Myocyte (in vitro differentiated cells): ENCODE results near the gene HIC2. TPM values are rescaled to one million over a fixed set of nuclear protein-coding genes. Genes with fewer than 3 reads are reported as not detected.
"Not testable (repeated sequence)": the region's sequence is repeated elsewhere in the genome, so short reads cannot be mapped to it uniquely, and the experiment has no call there.

Source experiments
- DNase-seq: peaks from one replicate; pipeline ENCODE4 v3.0.0-alpha.2; 2012; ENCODE audit warnings: low read depth
- total RNA-seq: library from RNA; depleted of rRNA; stranded (reverse); fragments of >200 nt; gene quantifications from 2 replicates; pipeline ENCODE4 v1.2.3, GENCODE V29; 2014

The HIC2 gene
- total RNA-seq, 1 donor from 2014 or later, result 1.9 TPM

DNA sequence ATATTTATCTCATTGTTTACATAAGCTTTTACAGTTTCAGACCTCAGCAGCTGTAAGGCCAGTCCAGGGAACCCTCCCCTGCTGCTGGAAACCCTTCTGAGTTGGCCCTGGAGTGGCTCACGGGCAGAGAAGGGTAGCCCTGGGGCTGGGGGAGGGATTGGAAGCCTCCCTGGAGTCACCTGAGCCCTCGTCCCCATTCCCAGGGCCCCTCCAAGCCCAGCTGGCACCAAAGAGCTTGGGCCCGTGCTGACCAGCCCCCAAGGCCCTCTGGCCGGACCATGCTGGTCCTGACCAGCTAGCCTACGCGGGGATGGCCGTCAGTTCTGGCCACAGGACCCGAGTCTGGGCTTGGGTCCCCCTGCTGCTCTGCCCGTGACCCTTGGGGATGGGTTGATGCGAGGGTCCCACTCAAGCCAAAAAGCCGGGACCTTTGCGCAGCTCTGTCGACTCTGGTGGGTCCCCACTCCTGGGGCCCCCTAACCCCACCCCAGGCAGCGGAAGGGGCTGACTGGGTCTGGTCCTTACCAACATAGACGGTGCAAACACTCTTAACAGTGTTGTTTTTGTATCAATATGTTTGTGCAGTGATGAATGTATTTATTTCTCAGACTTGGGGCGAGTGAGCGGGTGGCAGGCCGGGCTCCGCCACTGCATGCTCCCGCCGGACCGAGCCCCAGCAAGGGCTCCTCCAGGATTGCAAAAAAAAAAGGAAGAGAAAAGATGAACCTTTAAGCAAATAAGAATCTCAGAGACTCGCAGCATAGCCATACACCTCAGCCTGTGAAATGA is 32.6 kb downstream of the HIC2 start:
- DNase-seq, result no peak

DNA sequence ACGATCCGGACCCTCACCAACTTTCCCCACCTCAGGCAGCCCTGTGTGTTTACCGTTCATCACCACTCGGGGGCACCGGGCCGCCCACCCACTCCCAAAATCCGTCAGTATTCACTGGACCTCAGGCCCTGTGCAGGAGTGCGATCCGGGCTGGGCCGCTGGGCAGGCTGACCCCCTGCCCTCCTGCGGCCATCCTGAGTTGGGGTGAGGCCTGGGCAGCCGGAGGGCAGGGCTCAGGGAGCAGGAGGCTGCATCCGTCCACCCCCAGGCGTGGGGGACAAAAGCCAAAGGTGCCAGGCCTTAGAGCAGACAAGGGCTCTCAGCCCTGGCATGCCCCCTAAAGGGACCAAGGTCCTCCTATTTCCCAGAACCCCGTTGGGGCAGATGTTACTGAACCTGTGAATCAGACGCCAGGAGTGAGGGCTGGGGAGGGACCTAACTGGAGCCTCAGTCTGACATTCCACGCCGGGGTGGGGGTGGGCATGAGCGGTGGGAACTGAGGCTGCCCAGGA is 33.2 kb downstream of the HIC2 start:
- DNase-seq, result no peak

DNA sequence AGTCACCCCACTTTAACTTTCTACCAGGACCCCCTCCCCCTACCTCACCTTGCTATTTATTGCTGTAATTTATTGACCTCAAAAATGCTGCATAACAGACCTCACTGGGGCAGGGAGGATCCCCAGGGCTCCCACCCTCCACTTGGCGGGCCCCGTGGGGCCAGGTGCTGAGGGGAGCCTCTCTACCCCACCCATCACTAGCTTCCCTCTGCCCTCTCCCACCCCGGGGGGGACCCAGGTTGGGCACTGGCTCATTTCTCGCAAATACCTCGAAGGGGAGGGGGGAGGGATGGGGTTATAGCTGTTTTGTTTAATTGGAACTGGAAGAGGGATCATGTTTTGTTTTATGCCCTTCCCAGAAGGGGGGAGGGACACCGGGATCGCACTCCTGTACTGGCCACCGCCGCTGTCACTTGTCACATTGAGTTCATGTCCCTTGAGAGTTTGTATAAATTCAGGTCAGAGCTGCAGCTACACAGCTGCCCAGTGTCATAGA is 33.7 kb downstream of the HIC2 start:
- no peak for DNase-seq

DNA sequence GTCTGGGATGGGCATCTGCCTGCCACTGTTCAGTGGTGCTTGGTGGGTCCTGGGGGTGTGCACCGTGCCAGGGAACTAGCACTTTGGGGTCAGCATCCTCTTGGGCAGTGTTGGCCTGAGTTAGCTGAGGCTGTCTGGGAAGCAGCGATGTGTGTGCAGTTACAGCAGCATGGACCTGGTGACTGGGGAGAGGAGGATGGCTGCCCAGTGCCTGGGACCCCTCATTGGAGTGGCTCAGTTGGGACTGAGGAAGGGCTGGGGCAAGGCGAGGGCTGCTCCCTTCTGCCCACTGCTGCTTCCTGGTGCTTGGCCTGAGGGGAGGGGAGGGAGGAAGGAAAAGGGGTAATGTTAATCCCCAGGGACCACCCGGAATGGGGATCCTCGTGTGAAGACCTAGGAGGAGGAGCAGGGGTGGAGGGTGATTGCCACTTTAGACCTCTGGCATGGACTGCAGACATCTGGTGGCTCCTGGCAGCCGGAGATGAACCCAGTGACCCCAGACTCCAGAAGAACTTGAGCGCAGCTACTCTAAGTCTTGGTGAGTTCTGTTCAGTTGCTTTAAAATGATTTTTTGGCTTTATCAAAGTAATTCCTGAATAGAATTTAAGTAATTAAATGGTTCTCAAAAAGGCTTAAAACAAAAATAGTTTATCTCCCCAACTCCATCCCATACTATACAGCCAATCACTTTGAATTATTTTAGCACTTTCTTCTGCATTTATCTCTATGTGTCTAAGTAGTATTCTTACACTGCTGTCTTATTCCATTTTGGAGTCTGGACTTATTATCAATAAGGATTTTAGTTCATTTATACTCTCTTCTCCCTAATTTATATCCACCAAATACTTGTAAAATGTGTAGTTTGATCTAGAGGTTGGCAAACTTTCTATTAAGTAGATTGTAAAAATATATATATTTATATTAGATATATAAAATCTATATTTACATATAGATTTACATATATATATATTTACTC is 34.7 kb downstream of the HIC2 start:
- DNase-seq, result no peak

DNA sequence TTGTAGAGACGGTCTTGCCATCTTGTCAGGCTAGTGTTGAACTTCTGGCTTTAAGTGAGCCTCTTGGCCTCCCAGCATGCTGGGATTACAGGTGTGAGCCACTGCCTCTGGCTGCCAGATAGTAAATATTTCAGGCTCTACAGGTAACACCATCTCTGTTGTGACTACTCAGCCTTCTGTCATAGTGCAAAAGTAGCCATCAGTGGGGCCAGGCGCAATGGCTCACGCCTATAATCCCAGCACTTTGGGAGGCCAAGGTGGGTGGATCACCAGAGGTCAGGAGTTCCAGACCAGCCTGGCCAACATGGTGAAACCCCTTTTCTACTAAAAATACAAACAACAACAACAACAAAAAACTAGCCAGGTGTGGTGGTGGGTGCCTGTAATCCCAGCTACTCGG is 35.5 kb downstream of the HIC2 start:
- DNase-seq, result not testable (repeated sequence)

DNA sequence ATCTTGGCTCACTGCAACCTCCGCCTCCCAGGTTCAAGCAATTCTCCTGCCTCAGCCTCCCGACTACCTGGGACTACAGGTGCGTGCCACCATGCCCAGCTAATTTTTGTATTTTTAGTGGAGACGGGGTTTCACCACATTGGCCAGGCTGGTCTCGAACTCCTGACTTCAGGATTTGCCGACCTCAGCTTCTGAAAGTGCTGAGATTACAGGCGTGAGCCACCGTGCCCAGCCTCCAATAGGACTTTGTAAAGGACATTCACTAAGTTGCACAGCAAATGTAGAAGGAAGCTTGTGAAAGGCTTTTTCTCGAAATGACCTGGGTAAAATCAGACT is 37.8 kb downstream of the HIC2 start:
- not testable (repeated sequence) for DNase-seq

DNA sequence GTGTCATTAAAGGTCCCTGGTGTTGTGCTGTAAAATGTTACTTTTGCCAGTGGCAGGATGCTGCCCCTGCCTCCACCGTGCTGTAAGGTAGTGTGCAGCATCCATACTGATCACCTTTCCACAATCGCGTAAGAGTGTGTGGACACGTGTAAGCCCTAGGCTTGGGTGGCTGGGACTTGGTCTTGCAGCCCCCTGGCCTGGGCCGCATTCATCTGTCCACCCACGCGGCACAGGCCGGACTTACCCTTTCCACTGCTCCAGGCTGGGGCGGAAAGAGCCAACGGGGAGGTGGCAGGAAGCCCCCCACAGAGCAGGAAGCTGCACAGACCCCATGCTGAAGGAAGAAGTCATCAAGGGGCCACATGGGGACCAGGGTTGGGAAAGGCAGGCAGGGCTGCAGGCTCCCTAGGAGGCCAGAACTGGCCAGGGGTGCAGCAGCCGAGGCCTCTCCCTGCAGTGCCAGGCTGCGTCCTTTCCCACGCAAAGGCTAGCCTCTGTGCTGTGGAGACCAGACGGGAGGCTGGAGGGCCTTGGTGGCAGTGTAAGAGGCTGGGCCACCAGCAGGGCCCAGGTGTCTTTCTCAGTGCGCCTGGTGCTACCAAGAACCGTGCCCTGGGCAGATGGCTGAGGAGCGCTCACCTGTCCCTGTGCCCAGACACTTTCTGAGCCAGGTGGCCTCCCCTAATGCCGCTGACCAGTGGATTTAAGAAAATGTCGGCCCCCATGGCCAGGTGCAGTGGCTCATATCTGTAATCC is 38.3 kb downstream of the HIC2 start:
- DNase-seq, result no peak

DNA sequence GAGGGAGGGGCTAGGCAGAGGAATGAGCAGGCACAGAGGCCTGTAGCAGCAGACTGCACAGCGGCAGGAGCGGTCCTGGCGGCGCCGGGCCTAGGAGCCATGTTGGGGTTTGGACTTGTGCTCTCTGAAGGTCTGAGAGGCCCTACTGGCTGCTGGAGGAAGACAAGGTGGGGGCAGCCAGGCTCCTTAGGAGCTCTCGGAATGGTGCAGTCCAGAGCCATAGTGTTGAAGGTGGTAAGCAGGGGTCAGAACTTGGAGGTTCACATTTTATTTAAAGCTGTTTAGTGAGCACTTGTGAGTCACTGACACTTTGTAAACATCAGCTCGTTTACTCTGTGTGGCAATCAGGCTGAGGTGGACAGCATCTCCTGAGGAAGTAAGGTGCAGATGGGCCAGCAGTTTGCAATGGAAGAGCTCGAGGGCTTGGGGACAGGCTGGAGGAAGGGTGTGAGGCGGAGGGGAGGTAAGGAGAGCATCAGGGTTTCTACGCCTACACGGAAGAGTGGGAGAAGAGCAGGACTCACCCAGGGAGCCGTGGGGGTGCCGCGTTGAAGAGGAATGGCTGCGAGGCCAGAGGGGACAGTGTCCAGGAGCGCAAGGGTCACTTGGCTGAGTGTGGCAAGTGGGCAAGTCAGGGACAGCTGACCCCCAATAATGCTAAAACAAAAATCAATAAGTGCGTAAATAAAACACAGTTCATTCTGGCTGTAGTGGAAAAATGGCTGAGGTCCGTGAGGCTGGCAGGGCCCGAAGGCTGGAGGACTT is 40.0 kb downstream of the HIC2 start:
- no peak for DNase-seq

DNA sequence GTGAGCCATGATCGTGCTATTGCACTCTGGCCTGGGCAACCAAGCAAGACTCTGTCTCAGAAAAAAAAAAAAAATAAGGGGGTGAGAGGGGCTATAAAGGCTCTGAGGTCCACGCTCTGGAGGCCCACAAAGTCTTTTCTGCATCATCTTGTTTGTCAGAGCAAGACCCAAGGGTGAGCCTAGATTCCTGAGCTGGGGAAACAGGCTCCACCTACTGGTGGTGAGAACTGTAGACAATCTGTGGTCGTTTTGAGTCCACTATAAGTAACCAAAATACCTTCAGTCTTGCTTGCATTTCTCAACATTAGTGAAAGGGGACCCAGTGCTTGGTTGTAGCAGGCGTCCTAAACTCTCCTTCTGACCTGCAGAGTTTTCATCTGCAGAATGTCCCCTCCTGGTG is 45.5 kb downstream of the HIC2 start:
- not testable (repeated sequence) for DNase-seq

DNA sequence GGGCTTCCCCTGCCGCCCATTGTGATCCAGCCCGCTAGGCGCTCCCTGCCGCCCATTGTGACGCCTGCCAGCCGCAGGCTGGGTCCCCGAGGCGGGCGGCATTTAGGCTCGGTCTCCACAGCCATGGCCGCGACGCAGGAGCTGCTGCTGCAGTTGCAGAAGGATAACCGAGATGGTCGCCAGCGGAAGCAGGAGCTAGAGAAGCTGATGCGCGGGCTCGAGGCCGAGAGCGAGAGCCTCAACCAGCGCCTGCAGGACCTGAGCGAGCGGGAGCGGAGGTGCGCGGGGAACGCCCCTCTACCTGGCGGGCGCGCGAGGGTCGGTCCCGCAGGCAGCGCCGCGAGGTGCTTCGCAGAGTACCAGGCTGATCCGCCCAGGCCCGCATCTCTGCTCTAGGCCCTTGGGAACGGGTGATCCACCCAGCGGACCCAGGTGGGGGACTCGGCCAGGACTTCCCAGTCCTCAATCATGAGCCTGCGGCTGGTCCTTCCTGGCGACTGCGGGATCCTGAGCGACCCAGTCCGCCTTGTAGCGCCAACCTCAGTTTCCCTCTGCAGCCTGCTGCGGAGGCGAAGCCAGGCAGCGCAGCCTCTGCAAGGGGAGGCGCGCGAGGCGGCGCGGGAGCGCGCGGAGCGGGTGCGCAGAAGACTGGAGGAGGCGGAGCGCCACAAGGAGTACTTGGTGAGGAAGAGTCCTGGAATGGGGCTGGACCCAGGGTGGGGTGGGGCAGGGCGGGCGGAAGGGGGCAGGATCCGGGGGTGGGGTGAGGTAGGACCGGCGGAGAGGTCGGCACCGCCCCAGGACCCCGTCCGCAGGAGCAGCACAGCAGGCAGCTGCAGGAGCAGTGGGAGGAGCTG is 50.4 kb downstream of the HIC2 start, which contains the start of gene TMEM191C:
TSS of gene TMEM191C (plus strand) at position 51 of the 857 bp plus-strand sequence. CDS start at position 124, 73 bp downstream.
- not testable (repeated sequence) for DNase-seq

DNA sequence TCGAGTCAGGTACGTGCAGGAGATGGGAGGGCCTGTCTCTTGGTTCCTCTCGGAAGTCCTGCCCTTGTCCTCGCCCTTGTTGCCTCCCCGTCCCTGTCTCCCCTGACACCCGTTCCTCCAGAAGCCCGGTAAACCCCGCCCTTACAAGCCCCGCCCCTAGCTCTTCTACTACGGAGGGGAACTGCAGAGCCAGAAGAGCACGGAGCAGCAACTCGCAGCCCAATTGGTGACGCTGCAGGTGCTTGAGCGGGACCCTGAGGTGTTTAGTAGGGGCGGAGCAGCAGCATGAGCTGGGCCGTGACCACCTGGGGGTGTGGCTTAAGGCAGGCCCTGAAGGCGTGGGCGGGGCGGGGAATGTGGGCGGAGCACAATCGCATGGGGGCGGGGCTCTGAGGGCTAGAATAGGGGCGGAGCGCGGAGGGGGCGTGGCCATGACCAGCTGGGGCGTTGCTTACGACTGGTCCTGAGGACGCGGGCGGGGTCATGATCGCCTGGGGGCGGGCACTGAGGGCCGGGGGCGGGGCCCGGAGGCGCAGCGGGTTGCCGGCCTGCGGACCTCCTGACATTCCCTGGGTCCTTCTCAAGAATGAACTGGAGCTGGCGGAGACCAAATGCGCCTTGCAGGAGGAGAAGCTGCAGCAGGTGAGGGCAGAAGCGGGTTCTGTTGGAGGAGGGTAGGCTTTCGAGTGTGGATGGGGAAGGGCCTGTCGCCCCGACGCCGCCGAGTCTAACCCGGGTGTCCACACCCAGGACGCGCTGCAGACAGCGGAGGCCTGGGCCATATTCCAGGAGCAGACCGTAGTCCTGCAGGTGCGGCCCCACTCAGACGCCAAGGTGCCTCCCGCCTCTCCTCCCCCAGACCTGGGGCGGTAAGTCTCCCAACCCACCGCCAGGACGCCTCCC is 51.3 kb downstream of the HIC2 start:
- DNase-seq, result peak; percentile 38

DNA sequence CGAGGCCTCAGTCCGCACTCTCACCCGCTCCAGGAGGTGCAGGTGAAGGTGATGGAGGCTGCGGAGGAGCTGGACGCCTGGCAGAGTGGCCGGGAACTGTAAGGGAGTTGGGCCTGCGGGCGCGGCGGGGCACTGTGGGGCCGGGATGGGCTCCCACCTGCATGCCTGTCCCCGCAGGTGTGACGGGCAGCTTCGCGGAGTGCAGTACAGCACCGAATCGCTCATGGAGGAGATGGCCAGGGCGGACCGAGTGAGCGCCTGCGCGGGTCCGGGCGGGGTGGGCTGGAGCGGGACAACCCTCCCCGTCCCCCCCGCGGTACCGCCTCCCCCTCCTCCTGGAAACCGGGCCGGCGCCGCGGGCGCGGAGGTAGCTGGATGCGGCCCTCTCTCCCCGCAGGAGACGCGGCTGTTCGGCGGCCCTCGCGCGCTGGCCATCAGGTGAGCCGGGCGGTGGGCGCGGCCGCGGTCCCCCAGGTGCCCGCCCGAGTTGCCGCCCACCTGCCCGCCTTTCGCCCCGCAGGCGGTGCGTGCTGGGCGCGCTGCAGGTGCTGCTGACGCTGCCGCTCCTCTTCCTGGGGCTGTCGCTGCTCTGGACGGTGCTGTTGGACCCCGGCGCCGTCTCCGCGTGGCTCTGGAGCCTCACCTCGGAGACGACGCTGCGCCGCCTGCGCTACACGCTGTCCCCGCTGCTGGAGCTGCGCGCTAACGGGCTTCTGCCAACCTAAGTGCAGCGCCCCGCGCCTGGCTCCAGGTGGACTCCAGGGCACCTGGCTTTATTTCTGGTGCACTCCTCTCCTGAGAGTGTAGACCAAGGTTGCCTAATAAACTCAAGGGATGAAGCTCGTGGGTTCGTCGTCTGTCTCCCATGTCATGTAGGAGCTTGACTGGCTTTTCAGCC is 52.2 kb downstream of the HIC2 start:
- DNase-seq, result not testable (repeated sequence)

DNA sequence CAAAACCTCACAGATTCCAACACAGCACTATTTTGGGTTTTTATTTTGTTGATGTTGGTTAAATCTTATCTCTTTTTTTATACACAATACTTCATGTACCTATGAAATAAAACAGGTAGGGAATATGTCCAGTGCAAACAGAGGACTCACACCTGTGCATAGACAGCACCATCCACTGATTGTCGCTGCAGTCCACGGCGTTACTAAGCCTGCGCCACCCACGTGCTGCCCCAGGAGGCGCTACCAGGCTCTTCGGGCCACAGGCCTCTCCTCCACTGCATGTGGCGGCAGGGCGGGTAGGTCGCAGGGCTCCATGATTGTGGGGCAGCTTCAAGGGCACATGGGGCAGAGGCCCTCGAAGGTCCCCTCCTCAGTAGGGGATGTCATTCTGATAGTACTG is 55.8 kb downstream of the HIC2 start:
- DNase-seq, result not testable (repeated sequence)

DNA sequence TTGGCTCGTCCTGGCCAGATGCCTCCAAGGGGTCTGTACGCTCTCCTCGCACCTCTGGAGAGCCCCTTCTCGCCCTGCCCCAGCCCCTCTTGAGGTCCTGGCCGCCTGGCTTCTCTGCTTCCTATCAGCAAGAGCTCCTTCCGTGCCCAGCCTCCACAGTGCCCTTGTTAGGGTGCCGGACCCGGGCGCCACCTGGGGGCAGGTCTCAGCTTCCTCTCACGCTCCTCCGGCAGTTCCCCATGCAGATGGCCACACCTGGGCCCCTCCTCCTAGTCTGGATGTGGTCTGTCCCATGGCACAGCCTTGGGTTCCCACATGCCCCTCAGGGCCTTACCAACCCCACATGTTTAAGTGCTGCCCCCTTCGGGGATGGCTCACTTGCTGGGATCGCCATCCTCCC is 56.5 kb downstream of the HIC2 start:
- not testable (repeated sequence) for DNase-seq

DNA sequence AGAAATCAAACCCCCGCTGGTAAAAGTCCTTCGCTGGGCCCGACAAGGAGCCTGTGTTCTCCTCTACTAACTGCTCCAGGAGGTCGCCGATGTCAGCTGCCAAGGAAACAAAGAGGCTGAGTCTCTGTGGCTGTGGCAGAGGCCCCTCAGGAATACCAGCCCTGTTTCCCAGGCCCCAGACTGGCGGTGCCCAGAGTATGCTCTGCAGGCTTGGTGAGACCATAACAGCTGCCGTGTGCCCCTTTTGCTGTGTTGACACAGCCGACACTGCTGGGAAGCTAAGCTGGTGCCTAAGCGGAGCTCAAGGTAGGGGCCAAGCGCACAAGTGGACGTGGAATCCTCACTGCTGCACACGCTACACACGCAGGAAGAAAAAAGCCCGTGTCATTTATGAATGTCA is 66.9 kb downstream of the HIC2 start:
- not testable (repeated sequence) for DNase-seq

DNA sequence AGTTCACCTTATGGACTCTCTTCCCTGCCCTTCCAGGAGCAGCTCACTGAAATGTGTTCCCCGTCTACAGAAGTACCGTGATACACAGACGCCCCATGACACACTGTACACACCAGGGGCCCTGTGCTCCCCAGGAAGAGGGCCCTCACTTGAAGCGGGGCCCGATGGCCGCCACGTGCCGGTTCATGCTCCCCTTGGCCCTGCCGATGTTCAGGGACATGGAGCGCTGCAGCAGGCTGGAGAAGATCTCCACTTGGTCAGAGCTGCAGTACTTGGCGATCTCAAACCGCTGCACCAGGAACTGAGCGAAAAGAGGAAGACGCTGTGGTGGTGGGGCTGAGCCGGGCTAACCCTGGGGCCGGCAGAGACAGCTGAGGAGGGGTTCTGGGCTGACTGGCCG is 70.6 kb downstream of the HIC2 start:
- not testable (repeated sequence) for DNase-seq

DNA sequence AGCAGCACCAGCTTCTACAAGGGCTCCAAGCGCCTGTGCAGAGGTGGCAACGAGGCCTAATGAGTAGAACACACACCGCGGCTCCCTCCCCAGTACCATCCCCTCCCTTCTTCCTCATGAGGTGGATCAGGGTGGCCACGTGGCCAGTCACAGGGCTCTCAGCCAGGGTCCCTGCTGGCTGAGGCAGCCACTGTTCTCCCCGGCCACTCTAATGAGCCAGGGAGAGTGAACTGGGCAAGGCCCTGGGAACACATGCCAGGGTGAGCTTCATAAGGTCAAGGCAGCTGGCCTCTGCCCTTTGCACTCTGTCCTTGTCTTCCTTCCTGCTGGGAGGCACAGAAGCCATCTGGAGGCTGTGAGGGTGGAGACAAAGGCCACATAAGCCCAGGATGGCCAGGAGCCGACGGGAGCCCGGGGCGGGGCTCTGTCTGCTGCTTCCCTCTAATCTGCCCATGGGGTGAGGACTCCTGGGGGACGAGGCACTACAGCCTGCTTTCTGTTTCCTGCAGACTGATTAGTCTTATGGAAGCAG is 72.0 kb downstream of the HIC2 start:
- DNase-seq, result not testable (repeated sequence)
